ENCODE data around the gene AIFM1. TPM values are rescaled to one million over a fixed set of nuclear protein-coding genes. Genes with fewer than 3 reads are reported as not detected.

AIFM1 gene
- total and polyA plus RNA-seq, 4 donors, result 14.4 to 35.8 (median 31.2) TPM

- H3K4me3 ChIP-seq, result no peak overlapping the region
- WGBS, 2 donors, result 72 to 88% methylated on average over 4 of the region's 4 CpGs
- no peaks in the 10 kb centered on the region for H3K9me3 ChIP-seq (ENCODE audit: control insufficient read depth in 4 of 4, insufficient read depth in 3 of 4, low read length in 3 of 4)
- DNase-seq (no peak), ATAC-seq (ENCODE audit: insufficient read depth, low FRiP score) (no peak)
- H3K27me3 ChIP-seq (ENCODE audit: control insufficient read depth in 3 of 3, insufficient read depth in 3 of 3, low read length in 2 of 3), result no peaks in the 10 kb centered on the region
- no peaks in the 10 kb centered on the region for H3K36me3 ChIP-seq (ENCODE audit: control insufficient read depth in 4 of 4, insufficient read depth in 4 of 4, low read length in 4 of 4)
- no peak overlapping the region for H3K27ac ChIP-seq (ENCODE audit: low read depth in 1 of 2, low read length in 1 of 2)
- no peak overlapping the region for H3K9ac ChIP-seq (ENCODE audit: insufficient read depth in 1 of 2, low read length in 2 of 2)
- H3K4me1 ChIP-seq (ENCODE audit: control insufficient read depth in 5 of 5, insufficient read depth in 5 of 5, low read length in 5 of 5), result peaks cover 0 to 10% (median 0%) of the 10 kb centered on the region in 5 donors
- TF ChIP-seq CTCF (IDR thresholded peaks at IDR 0.05; ENCODE audit: control extremely low read depth, extremely low read depth), result no peak
These were observed 5.9 kb downstream of the AIFM1 start for GRCh38 chrX:130159776-130160175.

- Histone ChIP-seq H3K4me3 (no peak overlapping the region), H3K27ac (ENCODE audit: low read depth in 1 of 2, low read length in 1 of 2) (no peak overlapping the region), H3K9ac (ENCODE audit: insufficient read depth in 1 of 2, low read length in 2 of 2) (no peak overlapping the region), H3K9me3 (ENCODE audit: control insufficient read depth in 4 of 4, insufficient read depth in 3 of 4, low read length in 3 of 4) (no peaks in the 10 kb centered on the region), H3K4me1 (ENCODE audit: control insufficient read depth in 5 of 5, insufficient read depth in 5 of 5, low read length in 5 of 5) (peaks cover 0 to 4% (median 0%) of the 10 kb centered on the region in 5 donors), H3K36me3 (ENCODE audit: control insufficient read depth in 4 of 4, insufficient read depth in 4 of 4, low read length in 4 of 4) (peaks cover 0 to 4% (median 0%) of the 10 kb centered on the region in 4 donors), H3K27me3 (ENCODE audit: control insufficient read depth in 3 of 3, insufficient read depth in 3 of 3, low read length in 2 of 3) (no peaks in the 10 kb centered on the region)
- WGBS, 2 donors, result 83 to 94% methylated on average over 2 of the region's 2 CpGs
- no peak for TF ChIP-seq CTCF (IDR thresholded peaks at IDR 0.05; ENCODE audit: control extremely low read depth, extremely low read depth)
- ATAC-seq (ENCODE audit: insufficient read depth, low FRiP score), result no peak
- no peak for DNase-seq
These were observed 7.3 kb downstream of the AIFM1 start for GRCh38 chrX:130158311-130158710.

- Histone ChIP-seq H3K36me3 (ENCODE audit: control insufficient read depth in 4 of 4, insufficient read depth in 4 of 4, low read length in 4 of 4) (peaks cover 0 to 4% (median under 1%) of the 10 kb centered on the region in 4 donors), H3K4me1 (ENCODE audit: control insufficient read depth in 5 of 5, insufficient read depth in 5 of 5, low read length in 5 of 5) (peaks cover 0 to 4% (median 0%) of the 10 kb centered on the region in 5 donors), H3K4me3 (no peak overlapping the region), H3K27ac (ENCODE audit: low read depth in 1 of 2, low read length in 1 of 2) (no peak overlapping the region), H3K9me3 (ENCODE audit: control insufficient read depth in 4 of 4, insufficient read depth in 3 of 4, low read length in 3 of 4) (no peaks in the 10 kb centered on the region), H3K27me3 (ENCODE audit: control insufficient read depth in 3 of 3, insufficient read depth in 3 of 3, low read length in 2 of 3) (no peaks in the 10 kb centered on the region), H3K9ac (ENCODE audit: insufficient read depth in 1 of 2, low read length in 2 of 2) (no peak overlapping the region)
- ATAC-seq (ENCODE audit: insufficient read depth, low FRiP score), result no peak
- no peak for TF ChIP-seq CTCF (IDR thresholded peaks at IDR 0.05; ENCODE audit: control extremely low read depth, extremely low read depth)
- WGBS, 2 donors, result 79 to 97% methylated on average over 2 of the region's 2 CpGs
- no peak for DNase-seq
These were observed 10.1 kb downstream of the AIFM1 start for GRCh38 chrX:130155564-130155963.

DNA sequence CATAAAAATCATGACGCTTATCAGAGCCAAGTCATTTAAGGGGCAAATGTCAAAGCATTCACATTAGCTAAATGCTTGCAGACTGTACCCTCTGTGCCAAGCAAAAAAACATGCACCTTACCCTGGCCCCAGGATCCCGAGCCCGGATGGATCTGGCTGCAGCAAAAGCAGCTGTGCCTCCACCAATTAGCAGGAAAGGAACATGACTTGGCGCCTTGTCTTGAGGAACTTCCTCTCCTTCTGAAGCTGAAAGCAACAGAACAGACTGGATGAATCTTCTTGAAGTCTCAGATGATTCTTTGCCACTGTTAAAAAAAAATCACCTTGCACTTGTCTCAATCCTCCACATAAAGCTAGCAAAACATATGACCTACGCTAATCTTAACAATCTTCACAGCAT is 18.0 kb downstream of the AIFM1 start:
- H3K9ac ChIP-seq (ENCODE audit: insufficient read depth in 1 of 2, low read length in 2 of 2), result no peak overlapping the region
- peaks cover 0 to 5% (median 0%) of the 10 kb centered on the region in 3 donors for H3K27me3 ChIP-seq (ENCODE audit: control insufficient read depth in 3 of 3, insufficient read depth in 3 of 3, low read length in 2 of 3)
- peaks cover 0 to 21% (median 11%) of the 10 kb centered on the region in 4 donors for H3K36me3 ChIP-seq (ENCODE audit: control insufficient read depth in 4 of 4, insufficient read depth in 4 of 4, low read length in 4 of 4)
- H3K9me3 ChIP-seq (ENCODE audit: control insufficient read depth in 4 of 4, insufficient read depth in 3 of 4, low read length in 3 of 4), result no peaks in the 10 kb centered on the region
- no peak for TF ChIP-seq CTCF (IDR thresholded peaks at IDR 0.05; ENCODE audit: control extremely low read depth, extremely low read depth)
- H3K4me1 ChIP-seq (ENCODE audit: control insufficient read depth in 5 of 5, insufficient read depth in 5 of 5, low read length in 5 of 5), result no peaks in the 10 kb centered on the region
- H3K27ac ChIP-seq (ENCODE audit: low read depth in 1 of 2, low read length in 1 of 2), result no peak overlapping the region
- ATAC-seq (ENCODE audit: insufficient read depth, low FRiP score), result no peak
- no peak for DNase-seq
- H3K4me3 ChIP-seq, result no peak overlapping the region
- 54 to 69% methylated on average over 5 of the region's 5 CpGs for WGBS, 2 donors

Measured in lung (tissue), 12 donors.